Lower leg skin (tissue), 4 donors: ENCODE results near the gene TEN1. TPM values are rescaled to one million over a fixed set of nuclear protein-coding genes. Genes with fewer than 3 reads are reported as not detected.
"Not testable (repeated sequence)": the region's sequence is repeated elsewhere in the genome, so short reads cannot be mapped to it uniquely, and the experiment has no call there.

ENCODE experiments used
- DNase-seq, 2 donors: peaks; one replicate each; pipeline ENCODE4 v3.0.0-alpha.2; 2019; ENCODE audit warnings: low spot score in 2 of 2
- H3K4me3 ChIP-seq: fragments of 200-600 bp; sonication (generic); 2 replicates; pipeline ENCODE4 v1.5.1; 2017; ENCODE audit warnings: mild to moderate bottlenecking, low read depth; ENCODE audit not compliant: poor library complexity, severe bottlenecking
- POLR2A ChIP-seq, 2 donors: fragments of 450-650 bp; IDR thresholded peaks; one replicate each; pipeline ENCODE4 v1.6.1; 2016 to 2017; ENCODE audit warnings: antibody characterized with exemption in 2 of 2, mild to moderate bottlenecking in 1 of 2, moderate library complexity in 1 of 2
- WGBS, 2 donors: methylation state at CpG; one replicate each; pipeline ENCODE4 v1.1.5; 2018; 5-methylcytosine and 5-hydroxymethylcytosine counted together
- intact Hi-C: fragments of 100-400 bp; cut with DNase I; formaldehyde crosslinking; loops from one replicate; pipeline ENCODE4 v1.15.0; 2023; ENCODE audit warnings: low total_unique reads
- total RNA-seq, 4 donors: library from RNA; depleted of rRNA; stranded (reverse); fragments of >200 nt; gene quantifications; one replicate each; pipeline ENCODE4 v1.1.0, GENCODE V29; 2016
- TF ChIP-seq, protein P1 (sequence below), 3 donors: fragments of 450-650 bp; IDR thresholded peaks; one replicate each; pipeline ENCODE4 v1.5.1; 2016; ENCODE audit warnings: antibody characterized with exemption in 3 of 3, mild to moderate bottlenecking in 3 of 3, moderate library complexity in 2 of 3

The TEN1 gene
- total RNA-seq, 4 donors from 2014 or later, result 43.7 to 57.9 (median 49.7) TPM

DNA sequence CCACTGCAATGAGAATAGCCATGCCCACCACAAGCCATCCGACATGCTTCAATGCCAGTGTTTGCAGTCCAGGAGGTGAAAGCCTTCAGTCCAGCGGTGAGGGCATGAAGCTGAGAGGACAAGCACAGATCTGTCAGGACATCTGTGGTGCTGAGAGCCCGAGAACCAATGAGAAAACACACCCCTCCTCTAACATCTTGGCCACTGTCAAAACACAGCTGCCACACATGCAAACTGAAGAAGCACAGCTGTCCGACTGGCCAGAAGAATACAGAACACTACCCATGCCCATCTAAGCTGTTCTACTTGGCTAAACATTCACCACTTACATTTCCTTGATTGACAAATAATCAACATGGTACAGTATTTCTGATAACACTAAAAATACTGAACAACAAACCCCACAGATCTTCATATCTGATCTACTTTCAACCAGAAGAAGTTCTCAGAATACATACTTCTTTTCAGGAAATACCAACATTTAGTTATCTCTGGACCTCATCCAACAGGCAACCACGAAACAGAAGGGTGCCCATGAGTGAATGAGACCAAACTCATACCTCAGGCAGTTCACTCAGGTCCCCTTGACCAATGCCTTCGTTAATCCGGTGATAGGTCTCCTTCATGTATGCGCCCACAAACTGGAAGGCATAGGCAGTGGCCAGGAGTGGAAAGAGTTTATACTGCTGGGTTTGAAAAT is 28.0 kb upstream of the TEN1 start:
- no peak overlapping the region for H3K4me3 ChIP-seq
- TF ChIP-seq POLR2A (IDR thresholded peaks at IDR 0.05), result no peak
- TF ChIP-seq, protein P1, sequence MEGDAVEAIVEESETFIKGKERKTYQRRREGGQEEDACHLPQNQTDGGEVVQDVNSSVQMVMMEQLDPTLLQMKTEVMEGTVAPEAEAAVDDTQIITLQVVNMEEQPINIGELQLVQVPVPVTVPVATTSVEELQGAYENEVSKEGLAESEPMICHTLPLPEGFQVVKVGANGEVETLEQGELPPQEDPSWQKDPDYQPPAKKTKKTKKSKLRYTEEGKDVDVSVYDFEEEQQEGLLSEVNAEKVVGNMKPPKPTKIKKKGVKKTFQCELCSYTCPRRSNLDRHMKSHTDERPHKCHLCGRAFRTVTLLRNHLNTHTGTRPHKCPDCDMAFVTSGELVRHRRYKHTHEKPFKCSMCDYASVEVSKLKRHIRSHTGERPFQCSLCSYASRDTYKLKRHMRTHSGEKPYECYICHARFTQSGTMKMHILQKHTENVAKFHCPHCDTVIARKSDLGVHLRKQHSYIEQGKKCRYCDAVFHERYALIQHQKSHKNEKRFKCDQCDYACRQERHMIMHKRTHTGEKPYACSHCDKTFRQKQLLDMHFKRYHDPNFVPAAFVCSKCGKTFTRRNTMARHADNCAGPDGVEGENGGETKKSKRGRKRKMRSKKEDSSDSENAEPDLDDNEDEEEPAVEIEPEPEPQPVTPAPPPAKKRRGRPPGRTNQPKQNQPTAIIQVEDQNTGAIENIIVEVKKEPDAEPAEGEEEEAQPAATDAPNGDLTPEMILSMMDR (IDR thresholded peaks at IDR 0.05), result no peak
- 83 to 92% methylated on average over 8 of the region's 8 CpGs for WGBS, 2 donors
- intact Hi-C loops, result no loop called here
- DNase-seq, result no peak

DNA sequence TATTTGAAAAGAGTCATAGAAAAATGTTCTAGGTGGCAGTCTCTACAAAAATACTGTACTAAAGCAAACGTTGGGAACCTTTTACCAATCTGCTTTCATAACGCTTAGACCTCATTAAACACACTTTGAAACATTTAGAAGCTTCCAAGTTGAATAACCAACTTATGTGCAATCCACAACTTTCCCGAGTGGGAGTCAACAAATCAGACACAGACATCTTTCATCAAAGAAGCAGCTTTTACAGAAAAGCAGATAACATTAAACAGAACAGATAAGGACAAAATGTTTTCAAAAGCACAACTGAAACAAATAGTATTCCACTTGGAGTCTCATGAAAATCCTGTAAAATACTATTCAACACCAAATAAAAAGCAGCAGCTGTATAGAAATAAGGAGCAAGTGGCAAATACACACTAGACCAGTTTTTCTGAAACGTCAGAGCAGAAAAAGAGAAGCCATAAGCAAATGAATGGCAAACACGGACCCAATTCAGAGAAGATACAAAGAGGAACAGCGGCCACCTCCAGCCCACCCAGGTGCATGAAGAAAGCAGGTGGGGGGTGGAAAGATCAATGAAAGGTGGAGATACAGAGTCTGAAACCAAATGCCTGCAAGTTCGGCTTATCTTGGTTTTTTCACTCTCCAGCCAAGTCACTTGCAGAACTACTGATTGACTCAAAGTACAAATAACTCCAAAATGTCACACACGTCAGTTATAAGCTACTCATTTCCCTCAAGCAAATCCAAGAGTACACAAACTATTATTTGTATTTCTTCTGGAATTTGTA is 19.8 kb upstream of the TEN1 start:
- peak in 1 of 2 donors; percentile 20 for DNase-seq
- H3K4me3 ChIP-seq, result no peak overlapping the region
- TF ChIP-seq, protein P1 (IDR thresholded peaks at IDR 0.05), result no peak
- intact Hi-C loops, result no loop called here
- 68 to 72% methylated on average over 8 of the region's 8 CpGs for WGBS, 2 donors

DNA sequence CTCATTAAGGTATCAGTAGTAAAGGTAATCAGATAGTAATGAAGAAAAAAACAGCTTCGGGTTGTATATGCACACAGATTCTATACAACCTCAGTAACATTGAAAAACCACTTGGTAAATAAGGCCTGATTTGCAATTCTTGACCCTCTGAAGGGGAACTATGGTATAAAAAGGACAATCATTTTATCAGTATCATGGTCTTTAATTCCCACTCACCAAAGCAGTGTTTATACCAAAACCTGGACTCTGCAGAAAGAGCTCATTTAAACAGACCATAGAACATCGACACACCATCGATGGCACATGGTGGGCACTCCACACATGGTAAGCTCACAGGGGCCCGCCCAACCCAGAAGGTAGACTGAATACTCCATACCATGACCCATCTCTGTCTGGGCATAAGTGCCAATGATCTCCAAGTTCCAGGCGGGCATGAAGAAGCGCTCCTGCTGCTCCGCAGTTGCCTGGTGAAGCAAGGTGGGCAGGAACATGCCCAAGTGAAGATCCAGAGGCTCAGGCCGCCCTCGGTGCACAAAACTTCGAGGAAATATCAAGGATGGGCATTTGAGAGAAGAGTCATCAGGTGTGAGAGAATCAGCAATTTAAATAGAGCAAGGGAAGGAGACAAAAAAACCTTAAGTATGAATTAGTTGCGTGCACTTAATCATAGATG is 19.1 kb upstream of the TEN1 start:
- WGBS, 2 donors, result 95 to 98% methylated on average over 11 of the region's 11 CpGs
- TF ChIP-seq, protein P1 (IDR thresholded peaks at IDR 0.05), result no peak
- no peak for TF ChIP-seq POLR2A (IDR thresholded peaks at IDR 0.05)
- intact Hi-C loops, result no loop called here
- H3K4me3 ChIP-seq, result no peak overlapping the region
- peak in 1 of 2 donors; percentile 32 for DNase-seq

DNA sequence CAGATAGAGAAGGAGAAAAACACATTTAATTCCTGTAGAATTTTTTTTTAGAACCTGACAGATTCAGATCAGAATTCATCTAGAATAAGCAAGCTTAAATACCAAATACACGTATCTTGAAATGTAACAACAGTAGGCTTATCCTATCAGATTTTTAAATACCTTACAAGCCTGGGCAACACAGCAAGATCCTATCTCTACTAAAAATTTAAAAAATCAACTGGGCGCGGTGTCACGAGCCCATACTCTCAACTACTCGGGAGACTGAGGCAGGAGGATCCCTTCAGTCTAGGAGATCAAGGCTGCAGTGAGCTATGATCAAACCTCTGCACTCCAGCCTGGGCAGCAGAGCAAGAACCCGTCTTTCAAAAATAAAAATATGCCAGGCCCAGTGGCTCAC is 13.6 kb upstream of the TEN1 start:
- no peak overlapping the region for H3K4me3 ChIP-seq
- no peak for DNase-seq
- TF ChIP-seq, protein P1 (IDR thresholded peaks at IDR 0.05), result no peak
- TF ChIP-seq POLR2A (IDR thresholded peaks at IDR 0.05), result no peak
- intact Hi-C loops, result no loop called here
- 69% methylated on average over 6 of the region's 6 CpGs for WGBS, 2 donors

DNA sequence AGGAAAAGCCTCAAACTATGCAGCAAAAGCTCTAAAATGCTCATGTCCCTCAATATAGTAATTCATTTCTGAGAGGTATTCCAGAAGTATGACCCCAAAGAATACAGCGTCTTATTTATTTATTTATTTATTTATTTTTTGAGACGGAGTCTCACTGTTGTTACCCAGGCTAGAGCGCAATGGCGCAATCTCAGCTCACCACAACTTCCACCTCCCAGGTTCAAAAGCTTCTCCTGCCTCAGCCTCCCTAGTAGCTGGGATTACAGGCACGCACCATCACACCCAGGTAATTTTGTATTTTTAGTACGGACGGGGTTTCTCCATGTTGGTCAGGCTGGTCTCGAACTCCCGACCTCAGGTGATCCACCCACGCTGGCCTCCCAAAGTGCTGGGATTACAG is 10.0 kb upstream of the TEN1 start:
- intact Hi-C loops, H3K4me3 ChIP-seq: not testable (repeated sequence)
- 92 to 98% methylated on average over 10 of the region's 10 CpGs for WGBS, 2 donors
- peak in 1 of 2 donors; percentile 48 for DNase-seq

DNA sequence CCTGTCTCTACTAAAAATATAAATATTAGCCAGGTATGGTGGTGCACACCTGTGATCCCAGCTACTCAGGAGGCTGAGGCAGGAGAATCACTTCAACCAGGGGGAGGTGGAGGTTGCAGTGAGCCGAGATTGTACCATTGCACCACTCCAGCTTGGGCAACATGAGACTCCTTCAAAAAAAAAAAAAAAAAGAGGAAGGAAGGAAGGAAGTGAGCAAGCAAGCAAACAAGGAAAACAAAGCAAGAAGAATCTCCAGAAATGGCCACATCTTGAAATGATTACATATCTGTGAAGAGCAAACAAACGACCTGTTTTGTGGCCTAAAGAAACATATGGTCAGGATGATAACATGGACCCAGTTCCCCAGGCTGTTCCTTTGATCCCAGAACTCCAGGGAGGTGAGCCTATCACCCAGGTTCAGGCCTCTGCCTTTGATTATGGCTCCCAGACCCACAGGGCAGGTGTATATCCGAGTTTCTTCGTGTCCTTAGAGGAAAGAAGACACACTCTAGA is 9.0 kb upstream of the TEN1 start:
- intact Hi-C loops, result no loop called here
- TF ChIP-seq, protein P1 (IDR thresholded peaks at IDR 0.05), result no peak
- TF ChIP-seq POLR2A (IDR thresholded peaks at IDR 0.05), result no peak
- peak in 1 of 2 donors; percentile 58 for DNase-seq
- WGBS, 2 donors, result 54 to 63% methylated on average over 4 of the region's 4 CpGs
- H3K4me3 ChIP-seq, result no peak overlapping the region
